Inflammatory macrophage (primary cell): Measurements from ENCODE around the gene KRTCAP3.

ENCODE experiments used
- DNase-seq, 2 donors: peaks; one replicate each; pipeline ENCODE4 v3.0.0-alpha.2; 2020 to 2022

KRTCAP3 gene

DNA sequence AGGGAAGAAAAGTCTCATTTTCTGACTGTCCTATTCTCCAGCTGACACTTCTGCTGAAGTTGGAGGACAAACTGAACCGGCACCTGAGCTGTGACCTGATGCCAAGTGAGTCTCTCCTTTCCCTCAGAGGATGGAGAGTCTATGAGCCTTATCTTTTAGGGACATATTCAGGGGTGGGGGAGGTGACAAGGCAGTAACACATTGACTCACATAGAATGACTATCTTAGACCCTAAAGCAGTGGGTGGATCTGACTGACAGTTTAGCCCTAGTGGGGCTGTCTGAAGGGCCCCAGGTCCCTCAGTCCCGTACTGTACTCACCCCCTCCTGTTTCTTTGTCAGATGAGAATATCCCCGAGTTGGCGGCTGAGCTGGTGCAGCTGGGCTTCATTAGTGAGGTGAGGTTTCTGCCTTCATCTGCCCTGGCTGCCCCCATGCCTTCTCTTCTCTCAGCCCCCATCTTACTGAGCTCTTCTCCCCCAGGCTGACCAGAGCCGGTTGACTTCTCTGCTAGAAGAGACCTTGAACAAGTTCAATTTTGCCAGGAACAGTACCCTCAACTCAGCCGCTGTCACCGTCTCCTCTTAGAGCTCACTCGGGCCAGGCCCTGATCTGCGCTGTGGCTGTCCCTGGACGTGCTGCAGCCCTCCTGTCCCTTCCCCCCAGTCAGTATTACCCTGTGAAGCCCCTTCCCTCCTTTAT, 805 bp upstream of the KRTCAP3 start:
- DNase-seq, result no peak

DNA sequence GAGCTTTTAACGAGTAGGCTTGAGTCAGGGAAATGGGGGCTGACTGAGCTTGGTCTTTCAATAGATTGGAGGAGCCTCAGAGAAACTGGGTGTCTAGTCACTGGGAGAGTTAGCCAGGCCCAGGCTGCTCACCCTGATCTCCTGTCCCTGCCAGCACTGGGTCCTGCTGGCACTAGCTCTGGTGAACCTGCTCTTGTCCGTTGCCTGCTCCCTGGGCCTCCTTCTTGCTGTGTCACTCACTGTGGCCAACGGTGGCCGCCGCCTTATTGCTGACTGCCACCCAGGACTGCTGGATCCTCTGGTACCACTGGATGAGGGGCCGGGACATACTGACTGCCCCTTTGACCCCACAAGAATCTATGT, 720 bp downstream of the KRTCAP3 start:
- no peak for DNase-seq

DNA sequence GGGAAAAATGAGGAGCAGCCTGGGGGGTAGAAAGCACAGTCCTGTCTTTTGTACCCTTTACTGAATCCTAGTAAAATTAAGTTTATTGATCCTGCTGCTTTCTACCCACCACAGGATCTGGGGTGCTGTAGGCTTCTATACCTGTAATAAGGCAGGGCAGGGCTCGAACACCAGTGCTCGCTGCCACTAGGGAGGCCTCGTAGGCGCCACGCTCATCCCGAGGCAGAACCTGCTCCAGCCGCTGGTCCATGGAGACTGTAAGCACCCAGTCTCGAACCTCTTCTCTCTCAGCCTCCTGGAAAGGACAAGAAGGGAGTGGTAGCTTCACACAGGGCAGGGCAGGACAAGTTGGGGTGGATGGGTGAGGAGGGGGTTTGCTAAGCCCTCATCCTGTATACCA, 3.0 kb downstream of the KRTCAP3 start:
- no peak for DNase-seq

DNA sequence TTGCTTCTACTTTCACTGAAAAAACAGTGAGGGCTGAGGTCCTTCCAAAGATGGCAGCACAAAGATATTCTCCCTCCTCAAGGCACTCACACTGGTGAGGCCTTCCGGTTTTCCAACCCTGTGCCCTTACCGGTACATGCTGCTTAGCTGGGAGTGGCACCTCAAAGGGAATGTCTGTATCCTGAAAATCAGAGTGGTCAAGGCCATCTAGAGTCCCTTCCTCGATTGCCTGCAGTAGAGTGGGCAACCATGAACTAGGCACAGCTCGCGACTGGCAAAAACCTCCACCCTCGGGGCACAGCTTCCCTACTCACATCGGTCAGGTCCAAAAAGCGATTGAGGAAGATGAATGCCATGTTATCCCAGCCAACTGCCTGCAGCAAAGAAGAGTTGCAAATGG, 3.4 kb downstream of the KRTCAP3 start:
- DNase-seq, result no peak

- no peak for DNase-seq
These were observed 3.9 kb downstream of the KRTCAP3 start for GRCh38 chr2:27446057-27446456.

DNA sequence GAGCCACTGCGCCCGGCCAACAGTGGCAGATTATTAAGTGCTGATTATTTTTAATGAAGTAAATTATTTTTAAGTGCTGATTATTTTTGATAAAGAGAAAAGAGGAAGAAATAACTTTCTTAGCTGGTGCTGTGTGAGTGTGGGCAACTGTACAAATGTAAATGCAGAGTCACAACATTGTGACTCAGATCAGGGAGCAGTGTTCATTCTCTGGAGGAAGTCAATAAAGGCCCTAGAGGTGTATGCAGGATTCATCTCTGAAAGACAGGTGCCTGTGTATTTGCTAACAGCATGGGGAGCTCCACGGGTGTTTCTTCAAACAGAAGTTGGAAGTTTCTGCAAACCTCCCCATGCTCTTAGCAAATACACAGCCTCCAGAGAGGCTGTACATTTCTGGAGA, 6.2 kb downstream of the KRTCAP3 start:
- peak in 1 of 2 donors; percentile 41 for DNase-seq

DNA sequence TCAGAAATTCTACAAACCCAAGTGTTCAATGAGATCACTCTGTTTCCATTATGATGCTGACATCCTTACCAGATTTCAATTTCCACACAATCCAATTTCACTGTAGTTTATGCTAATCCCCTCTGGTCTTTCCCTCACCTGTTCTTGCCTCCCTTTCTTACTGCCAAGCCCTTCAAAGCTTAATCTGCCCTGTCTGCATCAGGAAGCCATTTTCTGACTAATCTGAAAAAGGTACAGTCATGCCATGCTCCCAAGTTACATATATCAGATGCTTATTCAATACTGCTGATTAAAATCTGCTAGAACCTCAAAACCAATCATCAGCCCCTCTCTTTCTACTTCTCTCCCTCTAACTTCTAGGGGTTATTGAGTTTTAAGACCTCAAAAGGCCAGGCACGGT, 8.9 kb downstream of the KRTCAP3 start:
- DNase-seq, result no peak

- no peak for DNase-seq
These were observed 11.8 kb downstream of the KRTCAP3 start for GRCh38 chr2:27453968-27454367.

DNA sequence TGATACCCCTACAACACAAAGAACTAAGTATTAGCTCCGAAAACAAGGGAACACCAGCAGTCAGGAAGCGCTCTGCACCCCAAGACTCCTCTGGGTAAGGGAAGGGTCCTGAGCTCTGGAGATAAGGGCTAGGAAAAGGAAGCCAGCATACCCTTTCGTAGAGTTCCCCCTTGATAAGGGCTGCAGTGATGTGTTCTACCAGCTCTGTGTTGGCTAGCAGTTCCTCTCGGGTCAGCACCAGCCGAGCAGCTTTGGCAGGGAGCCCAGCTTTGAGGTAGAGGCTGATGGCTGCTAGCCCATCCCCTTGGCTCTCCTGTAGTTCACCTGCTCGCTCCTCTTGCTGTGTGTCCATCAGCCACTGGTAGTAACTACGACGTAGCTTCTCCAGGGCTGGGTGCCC, 18.9 kb downstream of the KRTCAP3 start:
- DNase-seq, result no peak

GRCh38 chr2:27464443-27464842, 22.3 kb downstream of the KRTCAP3 start:
- no peak for DNase-seq

- DNase-seq, result no peak
These were observed 29.8 kb downstream of the KRTCAP3 start for GRCh38 chr2:27471961-27472360.

- no peak for DNase-seq
These were observed 43.3 kb downstream of the KRTCAP3 start for GRCh38 chr2:27485496-27485895.

DNA sequence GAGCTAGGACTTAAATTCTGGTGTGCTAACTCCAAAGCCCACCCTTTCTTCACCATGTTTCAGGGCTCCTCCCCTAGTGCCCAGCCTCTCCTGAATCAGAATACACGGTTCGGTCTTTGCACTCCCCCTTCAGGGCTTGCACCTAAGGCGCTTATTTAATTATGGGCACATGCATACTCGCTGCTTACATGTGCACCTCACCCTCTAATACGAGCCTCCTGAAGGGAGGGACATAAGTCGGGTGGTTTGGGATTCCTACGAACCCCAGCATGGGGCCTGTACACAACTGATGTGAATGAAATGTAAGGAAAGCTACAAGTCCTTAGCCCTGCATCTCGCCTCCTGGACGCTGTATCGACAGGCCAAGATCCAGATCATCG, 46.9 kb downstream of the KRTCAP3 start:
- DNase-seq, result no peak

DNA sequence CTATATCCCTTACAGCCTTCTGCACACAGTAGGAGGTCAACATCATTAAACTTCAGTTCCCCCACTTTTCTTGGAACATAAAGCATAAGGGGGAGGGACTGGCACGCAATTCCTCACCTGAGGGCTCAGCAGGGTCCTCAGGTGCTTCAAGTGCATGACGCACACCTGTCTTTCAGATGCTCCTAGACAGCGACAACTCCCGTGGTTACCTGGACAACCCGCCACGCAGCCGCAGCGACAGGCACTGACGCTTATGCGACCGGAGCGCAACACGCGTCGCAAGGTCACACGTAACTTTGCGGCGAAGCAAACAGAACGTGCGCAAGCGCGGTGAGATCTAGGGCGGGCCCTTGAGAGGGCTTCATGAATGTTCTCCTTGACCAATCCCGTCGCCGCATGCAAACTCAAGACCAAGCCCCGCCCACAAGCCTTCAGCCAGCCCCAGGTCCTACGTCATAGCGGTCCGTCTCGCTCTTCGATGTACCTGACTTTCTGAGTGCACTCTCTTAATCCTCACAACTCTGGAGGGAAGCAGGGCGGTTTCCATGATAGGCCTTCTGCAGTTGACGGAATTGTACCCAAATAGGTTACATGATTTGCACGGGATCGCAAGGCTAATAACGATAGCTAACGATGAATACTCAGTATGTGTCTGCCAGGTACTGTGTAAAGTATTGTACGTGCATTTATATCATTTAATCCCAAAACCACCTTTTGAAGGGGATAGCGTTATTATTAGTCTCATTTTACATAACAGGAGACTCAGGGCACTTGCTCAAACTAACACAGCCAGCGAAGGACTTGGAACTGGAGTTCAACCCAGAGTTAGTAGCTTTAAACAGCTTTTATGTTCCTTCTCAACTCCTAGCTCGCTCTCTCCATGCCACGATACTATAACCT, 47.6 kb downstream of the KRTCAP3 start, which contains the start of gene IFT172:
Gene IFT172, minus strand, starts transcription at position 246 of the 900 bp plus-strand sequence. Its CDS starts 90 bp downstream, at position 156.
- DNase-seq, result peak; percentile 99 to 100

GRCh38 chr2:27492557-27492956, 50.4 kb downstream of the KRTCAP3 start:
- no peak for DNase-seq

GRCh38 chr2:27493948-27494283, 51.7 kb downstream of the KRTCAP3 start:
- no peak for DNase-seq
